Spleen (tissue), 11 donors: ENCODE results near the gene PNO1. TPM values are rescaled to one million over a fixed set of nuclear protein-coding genes. Genes with fewer than 3 reads are reported as not detected.

ENCODE experiments used
- DNase-seq: peaks from one replicate; pipeline ENCODE4 v3.0.0-alpha.2; 2020
- H3K27ac ChIP-seq, 8 donors: fragments of 200-600 bp; sonication (generic) in 7 of 8; 1 replicate in 4 of 8; 2 replicates in 4 of 8; pipeline versions ENCODE4 v1.5.0 to v1.8.0; 2016 to 2021; ENCODE audit warnings: inconsistent platforms in 4 of 8, mild to moderate bottlenecking in 4 of 8, moderate library complexity in 1 of 8
- H3K27me3 ChIP-seq, 7 donors: fragments of 200-600 bp; sonication (generic) in 6 of 7; replicated peaks in 1 of 7; 1 replicate in 4 of 7; 2 replicates in 3 of 7; pipeline versions ENCODE4 v1.5.0 to v1.8.0; 2016 to 2021; ENCODE audit warnings: inconsistent platforms in 3 of 7, mild to moderate bottlenecking in 1 of 7
- H3K36me3 ChIP-seq, 6 donors: fragments of 200-600 bp; sonication (generic) in 5 of 6; 1 replicate in 4 of 6; 2 replicates in 2 of 6; pipeline versions ENCODE4 v1.5.0 to v1.8.0; 2016 to 2021; ENCODE audit warnings: inconsistent platforms in 2 of 6
- H3K4me1 ChIP-seq, 6 donors: fragments of 200-600 bp; sonication (generic) in 5 of 6; 1 replicate in 3 of 6; 2 replicates in 3 of 6; pipeline versions ENCODE4 v1.5.0 to v1.8.0; 2016 to 2021; ENCODE audit warnings: inconsistent platforms in 3 of 6
- H3K4me3 ChIP-seq, 8 donors: fragments of 200-600 bp; sonication (generic) in 7 of 8; 1 replicate in 4 of 8; 2 replicates in 4 of 8; pipeline versions ENCODE4 v1.5.0 to v1.8.0; 2016 to 2021; ENCODE audit warnings: inconsistent platforms in 4 of 8, mild to moderate bottlenecking in 4 of 8, moderate library complexity in 2 of 8
- H3K9me3 ChIP-seq, 8 donors: fragments of 200-600 bp; sonication (generic) in 7 of 8; 1 replicate in 4 of 8; 2 replicates in 4 of 8; pipeline versions ENCODE4 v1.5.0 to v1.8.0; 2016 to 2021; ENCODE audit warnings: inconsistent platforms in 4 of 8
- POLR2A ChIP-seq, 3 donors: fragments of 450-650 bp; IDR thresholded peaks; one replicate each; pipeline ENCODE4 v1.5.1; 2017; ENCODE audit warnings: antibody characterized with exemption in 3 of 3, mild to moderate bottlenecking in 1 of 3
- POLR2AphosphoS5 ChIP-seq, 3 donors: sonication (generic); formaldehyde crosslinking; IDR thresholded peaks; one replicate each; pipeline ENCODE4 v1.5.1; 2017; ENCODE audit warnings: antibody characterized with exemption in 3 of 3
- WGBS, 5 donors: extraction: QIAGEN DNeasy Blood & Tissue Kit in 3 of 5; methylation state at CpG; one replicate each; pipeline versions ENCODE4 v1.1.5 to v1.1.7; 2013 to 2018; 5-methylcytosine and 5-hydroxymethylcytosine counted together
- intact Hi-C: fragments of 100-400 bp; cut with DNase I; formaldehyde crosslinking; loops from one replicate; pipeline ENCODE4 v1.15.0; 2023; ENCODE audit warnings: low total_unique reads
- polyA plus RNA-seq, 3 donors: library from polyadenylated mRNA; stranded (reverse); fragments of 200-250 nt; gene quantifications; one replicate each; pipeline ENCODE4 v1.2.1, GENCODE V29; 2013
- total RNA-seq, 7 donors: library from RNA; depleted of rRNA in 3 of 7; stranded (reverse); fragments of >200 nt in 3 of 7; fragmentation: NEBNext Ultra II Directional in 4 of 7; extraction: Animal tissue kit (Norgen Biotek cat#: 25700) in 4 of 7; gene quantifications; one replicate each; pipeline versions ENCODE4 v1.1.0 to v1.2.1, GENCODE V29; 2016 to 2021
- TF ChIP-seq, protein P1 (sequence below), 11 experiments: fragments of 200-600 bp in 7 of 11; fragments of 450-650 bp in 4 of 11; sonication (generic) in 4 of 11; IDR thresholded peaks in 8 of 11; conservative IDR thresholded peaks in 3 of 11; 1 replicate in 7 of 11; 2 replicates in 4 of 11; pipeline versions ENCODE4 v1.4.0 to v1.8.0; 2016 to 2021; ENCODE audit warnings: antibody characterized with exemption in 11 of 11, inconsistent platforms in 4 of 11, mild to moderate bottlenecking in 1 of 11
- donor health status: healthy with polysubstance abuse.
- donor health status: DM: no; HTN: no; CAD: no; lungs with moderate emphysema.
- donor health status: DM: no; HTN: no; CAD: no.
- donor health status: Bipolar disorder and iron deficiency.
- donor health status: healthy.
- donor health status: DM: no; HTN: no; CAD: no.
- donor health status: DM: yes; HTN: yes; CAD: no.

Gene PNO1
- total and polyA plus RNA-seq, 10 donors = 5.4 to 13.5 (median 10.7) TPM

DNA sequence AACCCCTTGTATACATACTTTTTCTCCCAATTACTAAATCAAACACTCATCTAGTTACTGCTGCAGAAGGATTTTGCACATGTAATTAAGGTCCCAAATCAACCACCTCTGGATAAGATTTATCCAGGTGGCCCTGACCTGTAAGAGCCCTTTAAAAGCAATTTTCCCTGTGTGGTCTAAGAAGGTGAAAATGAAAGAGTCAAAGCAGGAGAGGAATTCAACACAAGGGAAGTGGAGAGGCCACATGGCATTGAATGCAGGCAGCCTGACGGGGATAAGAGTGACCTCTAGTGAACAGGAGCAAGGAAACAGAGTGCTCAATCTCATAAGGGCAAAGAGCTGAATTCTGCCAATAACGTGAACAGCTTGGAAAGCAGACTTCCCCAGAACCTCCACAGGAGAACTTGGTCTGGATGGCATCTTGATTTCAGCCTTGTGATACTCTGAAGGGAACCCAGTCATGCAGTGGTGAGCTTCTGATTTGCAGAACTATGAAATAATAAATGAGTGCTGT lies 67.5 kb downstream of the PNO1 start:
- TF ChIP-seq POLR2AphosphoS5 (IDR thresholded peaks at IDR 0.05) (peak in 1 of 3 donors; percentile 53), POLR2A (IDR thresholded peaks at IDR 0.05) (no peak)
- TF ChIP-seq, protein P1, sequence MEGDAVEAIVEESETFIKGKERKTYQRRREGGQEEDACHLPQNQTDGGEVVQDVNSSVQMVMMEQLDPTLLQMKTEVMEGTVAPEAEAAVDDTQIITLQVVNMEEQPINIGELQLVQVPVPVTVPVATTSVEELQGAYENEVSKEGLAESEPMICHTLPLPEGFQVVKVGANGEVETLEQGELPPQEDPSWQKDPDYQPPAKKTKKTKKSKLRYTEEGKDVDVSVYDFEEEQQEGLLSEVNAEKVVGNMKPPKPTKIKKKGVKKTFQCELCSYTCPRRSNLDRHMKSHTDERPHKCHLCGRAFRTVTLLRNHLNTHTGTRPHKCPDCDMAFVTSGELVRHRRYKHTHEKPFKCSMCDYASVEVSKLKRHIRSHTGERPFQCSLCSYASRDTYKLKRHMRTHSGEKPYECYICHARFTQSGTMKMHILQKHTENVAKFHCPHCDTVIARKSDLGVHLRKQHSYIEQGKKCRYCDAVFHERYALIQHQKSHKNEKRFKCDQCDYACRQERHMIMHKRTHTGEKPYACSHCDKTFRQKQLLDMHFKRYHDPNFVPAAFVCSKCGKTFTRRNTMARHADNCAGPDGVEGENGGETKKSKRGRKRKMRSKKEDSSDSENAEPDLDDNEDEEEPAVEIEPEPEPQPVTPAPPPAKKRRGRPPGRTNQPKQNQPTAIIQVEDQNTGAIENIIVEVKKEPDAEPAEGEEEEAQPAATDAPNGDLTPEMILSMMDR (IDR thresholded peaks at IDR 0.05 in 8 of 11, conservative IDR thresholded peaks at IDR 0.05 in 3 of 11) = peak in 1 of 11 experiments; percentile 11
- intact Hi-C loops = no loop called here
- 4 to 15% (median 7%) methylated on average over 2 of the region's 2 CpGs for WGBS, 5 donors

More for the DNA sequence above, 67.5 kb downstream of the PNO1 start:
- peaks cover 0 to 4% (median 0%) of the 10 kb centered on the region in 8 donors for H3K9me3 ChIP-seq
- H3K4me1 ChIP-seq = peaks cover 22 to 98% (median 86%) of the 10 kb centered on the region in 6 donors
- H3K4me3 ChIP-seq = peak overlapping the region in 1 of 8 donors; percentile 21
- H3K27me3 ChIP-seq = no peaks in the 10 kb centered on the region
- H3K36me3 ChIP-seq = no peaks in the 10 kb centered on the region
- no peak for DNase-seq
- H3K27ac ChIP-seq = peak overlapping the region in 4 of 8 donors; percentile 11 to 53 (median 34)

Other genes with a start within 250 kb of the PNO1 start
- 10 to 100 TPM; 18.7 to 50.5 (median 26.1) TPM for gene C1D, start 94.9 kb upstream of the PNO1 start, total RNA-seq
- gene C1D, start 94.9 kb upstream of the PNO1 start, polyA plus RNA-seq = 10 to 100 TPM; 15.2 to 30.7 (median 23.2) TPM
- 10 to 100 TPM; 55.2 to 78.2 (median 69.8) TPM for gene PPP3R1, start 94.6 kb downstream of the PNO1 start, total RNA-seq
- 10 to 100 TPM; 13.7 to 26.2 (median 18.8) TPM for gene PPP3R1, start 94.6 kb downstream of the PNO1 start, polyA plus RNA-seq
- gene CNRIP1, start 162.1 kb downstream of the PNO1 start, total RNA-seq = 10 to 100 TPM; 12.1 to 26.7 (median 20.8) TPM
- 10 to 100 TPM in 2 of 3 donors, 1 to 10 TPM in 1; 7.8 to 17.5 (median 11.9) TPM for gene CNRIP1, start 162.1 kb downstream of the PNO1 start, polyA plus RNA-seq
- 100 to 1,000 TPM in 5 of 7 donors, 10 to 100 TPM in 2; 79.9 to 202 (median 136) TPM for gene PLEK, start 207.4 kb downstream of the PNO1 start, total RNA-seq
- 10 to 100 TPM; 49.1 to 67.7 (median 53.0) TPM for gene PLEK, start 207.4 kb downstream of the PNO1 start, polyA plus RNA-seq